Astrocyte of the cerebellum (primary cell): Measurements from ENCODE around the gene TFAP2B.

ENCODE experiments used
- DNase-seq: peaks from one replicate; pipeline ENCODE4 v3.0.0-alpha.2; 2011; ENCODE audit warnings: low read depth
- H3K4me3 ChIP-seq: 2 replicates; pipeline ENCODE4 v1.5.1; 2011; ENCODE audit warnings: mild to moderate bottlenecking, low read depth, low read length, moderate library complexity
- CTCF ChIP-seq: IDR thresholded peaks from 2 replicates; pipeline ENCODE4 v1.5.1; 2012; ENCODE audit warnings: low read length, low read depth, moderate library complexity, mild to moderate bottlenecking; ENCODE audit errors: missing control alignments
- in situ Hi-C: cut with HindIII; loops from 2 replicates; pipeline ENCODE4 v1.10.0; 2017; ENCODE audit warnings: low sequenced_read_pairs

The TFAP2B gene

GRCh38 chr6:50795574-50795973 is 23.1 kb upstream of the TFAP2B start:
- DNase-seq = no peak
- TF ChIP-seq CTCF = no peak
- no peak overlapping the region for H3K4me3 ChIP-seq
- in situ Hi-C loops = no loop called here

GRCh38 chr6:50804283-50804682 is 14.4 kb upstream of the TFAP2B start:
- no peak for DNase-seq
- TF ChIP-seq CTCF = no peak
- in situ Hi-C loops = no loop called here
- H3K4me3 ChIP-seq = no peak overlapping the region

- no peak for TF ChIP-seq CTCF
- no peak for DNase-seq
- in situ Hi-C loops = no loop called here
- H3K4me3 ChIP-seq = no peak overlapping the region
Observed at GRCh38 chr6:50807035-50807434, 11.6 kb upstream of the TFAP2B start.

GRCh38 chr6:50815436-50816114 is 3.1 kb upstream of the TFAP2B start:
- peak; percentile 44 for TF ChIP-seq CTCF
- no peak for DNase-seq
- H3K4me3 ChIP-seq = peak overlapping the region; percentile 44
- in situ Hi-C loops = no loop called here

- in situ Hi-C loops = no loop called here
- peak; percentile 74 for TF ChIP-seq CTCF
- H3K4me3 ChIP-seq = peak overlapping the region; percentile 44
- DNase-seq = peak; percentile 66
Observed at GRCh38 chr6:50816115-50816675, 2.5 kb upstream of the TFAP2B start.

- in situ Hi-C loops = no loop called here
- no peak for DNase-seq
- TF ChIP-seq CTCF = no peak
- no peak overlapping the region for H3K4me3 ChIP-seq
Observed at GRCh38 chr6:50816947-50817645, 1.6 kb upstream of the TFAP2B start.
